ENCODE measurements around the gene LHPP.
"Not testable (repeated sequence)": the region's sequence is repeated elsewhere in the genome, so short reads cannot be mapped to it uniquely, and the experiment has no call there.

The LHPP gene

GRCh38 chr10:124539935-124540641 lies 78.5 kb downstream of the LHPP start:
- no peak for DNase-seq

- no peak for DNase-seq
Measured at GRCh38 chr10:124541076-124541903, 79.7 kb downstream of the LHPP start.

- DNase-seq, result no peak
Measured at GRCh38 chr10:124542336-124542735, 80.7 kb downstream of the LHPP start.

- DNase-seq, result no peak
Measured at GRCh38 chr10:124543146-124543545, 81.5 kb downstream of the LHPP start.

- no peak for DNase-seq
Measured at GRCh38 chr10:124543971-124544370, 82.3 kb downstream of the LHPP start.

- no peak for DNase-seq
Measured at GRCh38 chr10:124544711-124545110, 83.1 kb downstream of the LHPP start.

GRCh38 chr10:124545351-124546054 lies 83.9 kb downstream of the LHPP start:
- DNase-seq, result peak; percentile 55

GRCh38 chr10:124546055-124546369 lies 84.4 kb downstream of the LHPP start:
- DNase-seq, result peak; percentile 64

- no peak for DNase-seq
Measured at GRCh38 chr10:124546957-124547646, 85.5 kb downstream of the LHPP start.

- no peak for DNase-seq
Measured at GRCh38 chr10:124547647-124548168, 86.1 kb downstream of the LHPP start.

- not testable (repeated sequence) for DNase-seq
Measured at GRCh38 chr10:124549171-124549570, 87.5 kb downstream of the LHPP start.

- DNase-seq, result no peak
Measured at GRCh38 chr10:124550293-124551034, 88.8 kb downstream of the LHPP start.

- DNase-seq, result no peak
Measured at GRCh38 chr10:124551097-124551496, 89.5 kb downstream of the LHPP start.

- DNase-seq, result no peak
Measured at GRCh38 chr10:124551755-124552154, 90.1 kb downstream of the LHPP start.

GRCh38 chr10:124552691-124553276 lies 91.2 kb downstream of the LHPP start:
- no peak for DNase-seq

GRCh38 chr10:124554085-124554858 lies 92.6 kb downstream of the LHPP start:
- DNase-seq, result no peak

- DNase-seq, result no peak
Measured at GRCh38 chr10:124557167-124557566, 95.5 kb downstream of the LHPP start.

- no peak for DNase-seq
Measured at GRCh38 chr10:124557648-124558338, 96.2 kb downstream of the LHPP start.

GRCh38 chr10:124558339-124559321 lies 97.0 kb downstream of the LHPP start:
- DNase-seq, result no peak
